ENCODE results near the gene GNB1.

GNB1 gene

DNA sequence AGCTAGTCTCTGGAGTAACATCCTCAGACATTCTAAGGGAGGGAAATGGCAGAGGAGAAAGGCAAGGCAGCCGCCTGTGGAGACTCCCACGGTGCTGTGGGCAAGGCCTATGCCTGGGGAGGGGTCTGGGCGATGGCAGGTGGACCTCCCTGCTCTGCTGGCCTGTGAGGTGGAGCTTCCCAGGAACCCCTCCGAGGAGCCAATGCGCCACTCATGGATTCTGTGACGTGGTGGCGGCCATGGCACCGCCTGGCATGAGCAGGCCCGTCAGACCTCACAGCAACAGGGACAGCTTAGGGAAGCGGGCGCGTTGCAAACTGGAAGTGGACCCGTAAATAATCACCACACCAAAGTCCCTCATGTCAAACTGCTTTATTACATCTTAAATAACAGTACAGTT, 106.0 kb downstream of the GNB1 start:
- FAIRE-seq (no peak), DNase-seq (ENCODE audit: low spot score) (no peak)

DNA sequence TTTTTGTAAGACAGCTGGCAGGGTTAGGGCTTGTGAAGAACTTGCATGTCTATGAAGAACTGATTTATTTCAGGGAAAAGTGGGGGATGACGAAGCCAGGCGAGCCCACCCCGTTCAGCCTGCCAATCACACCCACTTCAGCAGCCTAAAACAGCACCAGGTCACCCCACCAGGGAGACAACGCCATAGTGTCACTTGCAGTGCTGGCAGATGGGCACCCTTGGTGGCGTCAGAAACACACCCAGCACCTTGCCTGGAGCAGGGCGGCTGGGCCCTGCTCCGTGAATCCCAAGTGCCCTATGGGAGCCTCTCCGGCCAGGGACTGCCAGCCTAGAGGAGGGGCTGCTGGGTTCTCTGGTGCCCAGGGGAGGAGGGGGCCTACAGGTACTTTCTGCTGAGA, 107.6 kb downstream of the GNB1 start:
- FAIRE-seq (no peak), DNase-seq (ENCODE audit: low spot score) (no peak)

DNA sequence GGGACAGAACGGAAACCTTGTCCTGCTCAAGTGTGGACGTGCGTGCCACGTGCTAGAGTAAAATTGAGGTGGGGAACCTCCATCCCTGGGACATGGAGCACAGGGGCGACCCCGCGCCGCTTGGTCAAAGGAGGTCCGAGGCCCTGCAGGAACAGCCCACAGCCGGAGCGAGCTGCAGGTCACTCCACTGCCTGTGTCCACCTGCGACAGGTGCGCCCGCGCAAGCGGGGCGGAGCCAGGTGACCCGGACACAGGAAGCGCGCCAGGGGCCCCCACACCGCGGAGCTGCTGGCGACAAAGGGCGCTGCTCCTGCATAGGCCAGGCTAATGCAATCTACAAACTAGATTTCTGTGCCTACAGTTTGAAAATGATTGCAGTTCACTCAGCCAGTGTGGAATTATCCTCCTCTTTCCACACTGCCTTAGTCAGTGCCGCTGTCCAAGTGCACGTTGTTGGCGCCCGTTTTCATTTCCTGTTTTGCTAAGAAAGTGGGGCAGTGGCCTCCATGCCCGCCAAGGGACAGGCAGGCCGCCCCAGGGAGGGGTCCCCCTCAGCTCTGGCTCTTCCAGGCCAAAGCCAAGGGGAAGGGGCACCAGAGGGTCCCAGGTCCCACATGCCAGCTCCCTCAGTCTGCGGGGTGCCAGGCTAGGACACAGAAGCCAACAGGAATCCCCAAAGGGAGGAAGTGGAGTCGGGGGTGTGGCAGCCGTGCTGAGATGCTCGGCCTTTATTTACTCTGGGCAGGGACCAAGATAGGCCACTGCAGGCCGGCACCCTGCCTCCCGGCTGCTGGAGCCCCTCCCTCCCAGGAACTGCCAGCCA, 108.3 kb downstream of the GNB1 start:
- DNase-seq (ENCODE audit: low spot score) = no peak

GRCh38 chr1:1781526-1781903, 109.4 kb downstream of the GNB1 start:
- FAIRE-seq = no peak

More for the DNA sequence above, 108.3 kb downstream of the GNB1 start:
- no peak for FAIRE-seq

DNA sequence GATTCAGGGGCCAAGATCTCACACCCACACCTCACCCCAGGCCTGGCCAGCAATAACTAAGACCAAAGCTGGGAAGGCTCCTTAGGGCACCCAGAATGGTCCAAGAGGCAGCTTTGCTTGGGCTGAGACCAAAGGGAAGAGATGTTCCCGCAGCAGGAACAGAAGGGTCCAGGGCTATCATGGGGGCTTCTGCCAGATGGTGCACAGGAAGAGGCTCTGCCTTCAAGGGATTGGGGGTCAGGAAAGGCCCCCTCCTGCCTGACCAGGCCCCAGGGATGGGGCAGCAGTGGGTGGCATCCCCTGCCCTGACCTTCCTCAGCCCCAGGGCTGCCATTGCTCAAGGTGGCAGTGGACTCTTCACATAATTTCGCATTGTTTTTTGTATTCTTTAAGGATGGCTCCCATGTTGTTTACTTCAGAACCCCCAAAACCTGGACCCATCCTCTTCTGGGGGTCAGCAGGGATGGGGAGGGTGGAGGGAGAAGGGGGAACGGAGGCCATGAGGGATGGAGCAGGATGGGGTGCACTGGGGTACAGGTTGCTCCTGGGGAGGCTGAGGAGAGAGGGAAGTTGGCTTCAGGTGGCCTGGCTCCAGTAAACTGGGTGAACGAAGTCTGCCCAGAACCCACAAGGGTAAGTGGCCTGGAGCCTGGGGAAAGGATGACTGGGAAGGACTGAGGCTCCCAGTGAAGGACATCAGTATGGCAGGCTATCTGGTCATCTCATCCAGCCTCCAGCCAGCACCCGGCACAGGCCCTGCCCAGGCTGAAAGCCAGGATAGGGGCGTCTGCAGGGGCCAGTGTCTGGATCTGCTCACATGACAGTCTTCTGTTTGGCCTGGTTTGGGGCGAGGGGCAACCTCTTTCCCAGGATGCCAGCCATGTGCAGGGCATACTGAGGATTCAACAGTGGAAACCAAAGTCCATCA, 110.0 kb downstream of the GNB1 start:
- FAIRE-seq (no peak), DNase-seq (ENCODE audit: low spot score) (no peak)

More at GRCh38 chr1:1781526-1781903, 109.4 kb downstream of the GNB1 start:
- no peak for DNase-seq (ENCODE audit: low spot score)

- FAIRE-seq = no peak
These were observed 110.9 kb downstream of the GNB1 start for GRCh38 chr1:1779691-1780597.

DNA sequence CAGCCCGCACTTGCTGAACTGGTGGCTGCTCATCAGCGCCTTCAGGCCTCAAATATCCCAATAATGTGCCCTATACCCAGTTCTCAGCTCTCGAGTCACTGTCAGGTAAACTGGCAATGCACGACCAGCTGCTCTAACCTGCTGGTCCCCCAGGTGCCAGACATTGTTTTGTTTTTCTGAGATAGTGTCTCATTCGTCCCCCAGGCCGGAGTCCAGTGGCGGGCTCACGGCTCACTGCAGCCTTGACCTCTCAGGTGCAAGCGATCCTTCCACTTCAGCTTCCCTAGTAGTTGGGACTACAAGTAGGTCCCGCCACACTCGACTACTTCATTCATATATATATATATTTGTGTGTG, 111.6 kb downstream of the GNB1 start:
- DNase-seq (ENCODE audit: low spot score) (no peak), FAIRE-seq (no peak)

More at GRCh38 chr1:1779691-1780597, 110.9 kb downstream of the GNB1 start:
- no peak for DNase-seq (ENCODE audit: low spot score)

DNA sequence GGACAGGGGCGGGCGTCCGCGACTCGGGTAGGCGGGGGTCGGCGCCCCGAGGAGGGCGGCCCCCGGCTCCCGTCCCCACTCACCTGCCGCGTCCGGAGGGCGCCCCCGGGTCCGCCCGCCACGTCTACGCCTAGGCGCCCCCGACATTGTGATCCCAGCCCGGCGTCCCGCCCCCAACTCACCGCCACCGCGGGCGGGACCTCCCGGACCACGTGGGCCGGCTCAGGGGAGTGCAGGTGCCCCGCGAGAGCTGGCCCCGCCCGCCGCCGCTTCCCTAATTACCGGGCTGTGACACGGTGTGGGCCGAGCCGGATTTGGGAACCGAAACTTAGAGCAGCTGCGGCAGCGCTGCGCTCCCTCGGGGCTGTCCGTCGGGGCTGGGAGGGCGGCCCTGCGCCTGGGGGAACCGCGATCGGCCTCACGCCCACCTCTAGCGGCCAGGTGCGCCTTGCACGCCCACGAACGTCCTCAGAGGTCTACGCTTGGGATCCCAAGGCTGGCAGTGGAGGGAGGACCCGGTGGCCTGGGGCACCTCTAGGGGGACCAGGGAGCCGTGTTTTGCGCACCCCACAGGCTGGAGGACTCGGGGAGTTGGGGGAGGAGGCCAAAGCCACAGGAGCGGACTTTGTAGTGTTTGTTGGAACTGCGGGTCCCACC, 112.1 kb downstream of the GNB1 start:
- FAIRE-seq = no peak
- DNase-seq (ENCODE audit: low spot score) = peak; percentile 58

GRCh38 chr1:1777950-1778662, 112.8 kb downstream of the GNB1 start, which contains the start of gene NADK:
TSS of gene NADK (minus strand) at chr1:1778470. CDS start at chr1:1765406, 13,064 bp downstream.
- DNase-seq (ENCODE audit: low spot score) = peak; percentile 90
- FAIRE-seq = no peak

GRCh38 chr1:1777583-1777899, 113.3 kb downstream of the GNB1 start:
- DNase-seq (ENCODE audit: low spot score) (no peak), FAIRE-seq (no peak)

DNA sequence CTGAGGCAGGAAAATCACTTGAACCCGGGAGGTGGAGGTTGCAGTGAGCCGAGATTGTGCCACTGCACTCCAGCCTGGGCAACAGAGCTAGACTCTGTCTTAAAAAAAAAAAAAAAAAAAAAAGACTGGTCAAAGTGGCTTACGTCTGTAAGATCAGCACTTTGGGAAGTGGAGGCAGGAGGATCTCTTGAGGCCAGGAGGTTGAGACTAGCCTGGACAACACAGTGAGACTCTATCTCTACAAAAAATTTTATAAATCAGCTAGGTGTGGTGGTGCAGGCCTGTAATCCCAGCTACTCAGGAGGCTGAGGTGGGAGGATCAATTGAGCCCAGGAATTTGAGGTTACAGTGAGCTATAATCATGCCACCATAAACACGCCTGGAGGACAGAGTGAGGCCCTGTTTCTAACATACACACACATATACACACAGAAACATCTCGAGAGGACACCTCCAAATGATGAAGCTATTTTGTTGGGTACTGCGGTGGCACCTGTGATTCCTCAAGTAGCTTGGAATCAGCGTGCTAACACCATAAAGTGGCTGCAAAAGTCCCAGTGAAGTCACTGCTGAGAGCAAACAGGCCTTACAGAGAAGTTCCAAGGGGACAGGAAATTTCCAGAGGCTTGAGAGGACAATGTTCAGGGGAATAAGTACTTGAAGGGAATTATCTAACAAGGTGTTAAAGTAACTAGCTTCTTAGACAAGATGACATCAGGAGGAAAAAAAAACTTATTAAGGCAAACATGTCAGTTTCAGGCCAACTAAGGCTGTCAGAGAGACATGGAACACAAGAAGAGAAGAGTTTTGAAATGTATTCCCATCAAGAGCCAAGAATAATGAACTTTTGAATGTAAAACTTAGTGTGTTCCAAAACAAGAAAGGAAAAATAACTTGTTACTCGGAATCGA, 114.0 kb downstream of the GNB1 start:
- FAIRE-seq (no peak), DNase-seq (ENCODE audit: low spot score) (no peak)

- DNase-seq (ENCODE audit: low spot score) = no peak
- FAIRE-seq = no peak
These were observed 115.3 kb downstream of the GNB1 start for GRCh38 chr1:1775327-1776226.

- FAIRE-seq = no peak
- DNase-seq (ENCODE audit: low spot score) = no peak
These were observed 117.0 kb downstream of the GNB1 start for GRCh38 chr1:1773874-1774273.

DNA sequence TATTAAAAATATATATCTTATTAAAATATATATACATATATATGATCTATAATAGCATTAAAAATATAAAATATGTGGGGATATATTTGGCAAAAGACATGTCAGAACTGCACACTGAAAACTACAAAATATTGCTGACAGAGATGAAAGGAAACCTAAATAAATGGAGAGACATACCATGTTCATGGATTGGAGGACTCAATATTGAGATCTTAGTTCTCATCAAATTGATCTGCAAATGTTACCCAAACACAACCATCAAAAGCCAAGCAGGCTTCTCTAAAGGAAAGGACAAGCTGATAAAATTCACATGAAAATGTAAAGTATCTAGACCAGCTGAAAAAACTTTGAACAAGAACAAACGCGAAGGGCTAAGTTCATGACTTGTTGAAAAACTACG, 119.8 kb downstream of the GNB1 start:
- FAIRE-seq (no peak), DNase-seq (ENCODE audit: low spot score) (no peak)

DNA sequence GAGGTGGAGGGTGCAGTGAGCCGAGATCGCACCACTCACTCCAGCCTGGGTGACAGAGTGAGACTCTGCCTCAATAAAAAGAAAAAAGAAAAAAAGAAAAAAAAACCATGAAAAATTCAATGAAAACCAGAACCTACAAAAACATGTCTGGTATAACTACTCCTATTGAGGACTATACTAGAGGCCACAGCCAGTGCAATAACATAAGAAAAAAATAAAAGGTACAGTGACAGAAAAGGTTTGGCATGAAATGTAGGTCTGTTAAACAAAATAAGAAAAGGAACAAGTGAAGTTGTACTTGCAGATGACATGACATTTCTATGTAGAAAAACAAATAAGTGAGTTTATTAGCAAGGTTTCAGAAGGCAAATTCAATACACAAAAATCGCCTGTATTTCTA, 120.8 kb downstream of the GNB1 start:
- DNase-seq (ENCODE audit: low spot score) (no peak), FAIRE-seq (no peak)

GRCh38 chr1:1768249-1768992, 122.5 kb downstream of the GNB1 start:
- DNase-seq (ENCODE audit: low spot score) (no peak), FAIRE-seq (no peak)

GRCh38 chr1:1764876-1765470, 125.9 kb downstream of the GNB1 start:
- DNase-seq (ENCODE audit: low spot score) (no peak), FAIRE-seq (no peak)

Data from urothelium cell line (cell line).